ENCODE results near the gene FIP1L1.
"Not testable (repeated sequence)": the region's sequence is repeated elsewhere in the genome, so short reads cannot be mapped to it uniquely, and the experiment has no call there.

Gene FIP1L1

DNA sequence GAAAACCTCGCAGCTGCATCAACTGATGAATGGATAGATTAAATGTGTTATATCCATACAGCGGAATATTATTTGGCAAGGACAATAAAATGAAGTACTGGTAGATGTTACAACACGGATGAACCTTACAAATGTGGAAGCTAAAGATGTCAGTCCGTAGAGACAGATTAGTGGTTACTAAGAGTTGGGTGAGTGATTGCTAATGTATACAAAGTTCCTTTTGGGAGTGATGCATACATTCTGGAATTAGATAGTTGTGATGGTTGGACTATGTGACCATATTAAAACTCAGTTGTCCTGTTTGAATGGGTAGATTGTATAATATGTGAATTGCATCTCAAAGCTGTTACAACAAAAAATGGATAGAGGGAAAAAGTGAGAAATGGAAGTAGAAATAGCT is 2.8 kb downstream of the FIP1L1 start:
- DNase-seq: no peak

DNA sequence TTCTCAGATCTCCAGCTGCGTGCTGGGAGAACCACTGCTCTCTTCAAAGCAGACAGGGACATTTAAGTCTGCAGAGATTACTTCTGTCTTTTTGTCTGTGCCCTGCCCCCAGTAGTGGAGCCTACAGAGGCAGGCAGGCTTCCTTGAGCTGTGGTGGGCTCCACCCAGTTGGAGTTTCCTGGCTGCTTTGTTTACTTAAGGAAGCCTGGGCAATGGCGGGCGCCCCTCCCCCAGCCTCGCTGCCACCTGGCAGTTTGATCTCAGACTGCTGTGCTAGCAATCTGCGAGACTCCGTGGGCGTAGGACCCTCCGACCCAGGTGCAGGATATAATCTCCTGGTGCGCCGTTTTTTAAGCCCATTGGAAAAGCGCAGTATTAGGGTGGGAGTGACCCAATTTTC is 32.0 kb downstream of the FIP1L1 start:
- not testable (repeated sequence) for DNase-seq

DNA sequence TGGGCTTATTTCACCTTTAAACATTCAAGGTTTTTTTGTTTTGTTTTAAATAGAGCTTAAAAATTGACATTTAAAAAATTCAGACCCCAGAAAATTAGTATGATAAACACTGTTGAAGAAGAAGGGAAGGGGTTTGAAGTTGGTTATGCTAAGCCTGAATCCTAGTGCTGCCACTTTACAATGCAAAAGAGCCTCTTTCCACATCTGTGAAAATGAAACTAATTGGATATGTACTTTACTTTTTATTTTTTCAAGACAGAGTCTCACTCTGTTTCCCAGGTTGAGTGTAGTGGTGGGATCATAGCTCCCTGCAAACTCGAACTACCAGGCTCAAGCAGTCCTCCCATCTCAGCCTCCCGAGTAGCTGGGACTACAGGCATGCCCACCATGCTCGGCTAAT is 41.8 kb downstream of the FIP1L1 start:
- DNase-seq: no peak

DNA sequence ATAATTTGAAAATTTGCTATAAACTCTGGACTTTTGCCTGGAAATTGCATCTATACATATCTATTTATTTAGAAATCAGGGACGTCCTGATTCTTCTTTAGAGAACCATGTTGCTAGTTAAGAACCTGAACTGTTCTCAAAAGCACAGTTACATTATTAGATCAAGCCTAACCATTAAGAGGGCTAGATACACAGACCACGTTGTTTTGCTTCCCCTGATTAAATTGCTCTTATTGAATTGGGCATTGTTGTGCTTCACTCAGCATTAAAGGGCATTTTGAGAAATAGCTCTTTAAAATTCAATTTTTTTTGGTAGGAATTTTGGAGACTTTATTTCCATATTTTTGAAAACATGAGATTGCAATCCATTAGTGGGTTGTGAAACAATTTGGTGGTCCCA is 44.4 kb downstream of the FIP1L1 start:
- no peak for DNase-seq

DNA sequence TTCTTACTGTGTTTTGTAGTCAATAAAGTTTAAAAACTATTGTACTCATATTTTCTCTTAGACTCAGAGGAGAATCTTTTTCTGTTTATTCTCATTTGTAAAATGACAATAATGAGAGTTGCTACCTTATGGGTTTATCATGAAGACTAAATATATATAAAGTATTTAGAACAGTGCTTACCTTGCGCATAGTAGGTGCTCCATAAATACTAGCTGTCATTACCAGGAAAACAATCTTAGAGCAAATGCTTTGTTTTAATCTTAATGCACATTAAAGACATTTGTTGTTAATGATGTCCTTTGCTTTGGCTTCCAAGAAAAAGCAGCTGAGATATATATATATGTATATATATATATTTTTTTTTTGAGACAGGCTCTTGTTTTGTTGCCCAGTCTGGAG is 44.9 kb downstream of the FIP1L1 start:
- DNase-seq: no peak

DNA sequence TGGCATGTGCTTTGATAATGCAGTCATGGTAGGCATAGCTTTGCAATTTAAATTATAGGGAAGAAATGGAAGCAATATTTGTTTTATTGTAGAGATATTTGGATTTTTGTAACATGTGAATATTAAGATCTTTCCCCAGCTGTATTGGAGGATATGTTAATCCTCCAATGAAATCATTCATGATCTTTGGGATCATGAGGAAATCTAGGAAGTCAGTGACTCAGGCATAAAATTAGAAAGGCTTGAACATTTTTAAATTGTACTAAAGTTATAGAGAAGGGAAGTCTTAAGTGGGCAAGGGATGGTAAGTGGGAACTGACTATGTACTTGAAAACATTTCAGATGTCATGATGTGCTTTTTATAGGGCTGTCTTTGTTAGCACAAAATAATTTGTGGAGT is 46.8 kb downstream of the FIP1L1 start:
- DNase-seq: no peak

DNA sequence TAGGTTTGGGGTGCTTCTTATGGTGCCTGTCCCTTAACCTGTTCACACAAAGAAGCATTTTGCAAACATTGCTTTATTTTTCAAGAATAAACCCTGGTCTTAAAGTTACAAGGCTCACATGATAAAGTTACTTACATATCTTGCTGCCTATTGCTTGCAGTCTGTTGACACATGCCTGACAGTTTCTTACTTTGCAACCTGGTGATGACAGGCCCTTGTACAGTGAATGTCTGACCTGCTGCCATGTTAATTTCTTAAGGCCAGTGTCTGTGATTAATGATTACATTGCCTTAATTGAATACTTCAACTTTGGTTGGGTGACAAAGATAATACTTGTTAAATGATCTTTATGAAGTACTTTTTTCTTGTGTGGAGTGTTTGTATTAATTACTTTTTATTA is 49.9 kb downstream of the FIP1L1 start:
- DNase-seq: no peak

DNA sequence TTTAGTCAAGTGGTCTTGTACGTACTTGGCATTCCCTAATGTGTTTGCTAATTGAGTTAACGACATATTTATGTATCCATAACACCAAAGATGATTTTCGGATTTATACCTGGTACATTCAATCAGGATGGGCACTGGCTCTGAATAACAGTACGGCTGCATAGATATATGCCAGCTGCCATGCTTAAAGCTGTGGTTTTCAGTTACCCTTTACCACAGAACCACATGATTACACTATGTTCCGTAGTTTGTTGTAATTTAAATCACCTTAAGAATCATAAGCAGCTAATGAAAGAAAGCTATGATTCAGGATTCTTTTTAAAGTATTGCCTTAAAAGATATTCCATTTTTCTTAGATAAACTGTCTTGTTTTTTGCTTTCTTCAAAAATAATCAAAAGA is 53.6 kb downstream of the FIP1L1 start:
- DNase-seq: no peak

DNA sequence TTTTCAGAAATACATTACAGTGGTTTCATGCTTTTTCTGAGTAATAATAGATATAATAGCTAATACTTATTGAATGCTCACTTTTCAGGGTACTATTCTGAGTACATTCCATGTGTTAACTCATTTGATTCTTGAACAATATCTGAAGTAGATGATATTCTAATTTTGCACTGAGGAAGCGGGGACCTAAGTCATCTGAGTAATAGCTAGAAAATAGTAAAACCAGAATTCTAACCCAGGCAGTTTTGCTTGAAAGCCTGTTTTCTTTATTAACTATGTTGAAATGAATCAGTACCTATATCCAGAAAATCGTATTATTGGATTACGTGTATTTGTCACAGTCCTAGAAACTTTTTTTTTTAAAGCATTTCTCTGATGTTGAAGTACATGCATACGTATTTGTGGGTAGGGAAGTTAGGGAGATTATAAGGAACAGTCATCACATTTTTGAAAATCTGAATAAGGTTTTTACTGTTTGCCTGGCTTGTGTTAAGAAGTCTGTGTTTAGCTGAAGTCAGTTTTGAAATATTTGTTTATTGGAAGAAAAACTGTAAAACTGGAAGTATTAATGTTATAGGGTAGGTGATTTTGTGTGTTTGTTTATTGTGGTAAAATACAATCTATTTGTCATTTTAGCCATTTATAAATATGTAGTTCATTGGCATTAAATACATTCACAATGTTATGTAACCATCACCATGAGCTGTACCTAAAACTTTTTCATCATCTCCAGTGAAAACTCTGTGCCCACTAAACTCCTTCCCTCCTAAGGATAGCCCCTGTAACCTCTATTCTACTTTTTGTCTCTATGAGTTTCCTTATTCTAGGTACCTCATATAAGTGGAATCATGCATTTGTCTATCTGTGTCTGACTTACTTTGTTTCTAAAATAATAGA is 55.3 kb downstream of the FIP1L1 start:
- no peak for DNase-seq

DNA sequence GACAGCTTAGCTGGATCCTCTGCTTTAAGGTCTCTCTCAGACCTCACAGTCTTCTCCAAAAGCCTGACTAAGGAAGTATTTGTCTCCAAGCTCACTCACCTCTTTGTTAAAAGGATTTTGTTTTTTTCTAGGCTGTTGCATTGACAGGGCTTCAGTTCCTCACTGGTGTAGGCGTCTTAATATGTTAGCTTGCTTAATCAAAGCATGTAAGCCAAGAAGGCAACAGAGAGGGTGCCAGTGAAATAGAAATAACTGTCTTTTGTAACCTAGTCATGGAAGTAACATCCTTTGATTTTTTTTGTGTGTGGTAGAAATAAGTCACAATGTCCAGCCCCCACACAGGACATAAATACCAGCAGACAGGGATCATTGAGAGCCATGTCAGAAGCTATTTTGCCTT is 58.8 kb downstream of the FIP1L1 start:
- DNase-seq: no peak

DNA sequence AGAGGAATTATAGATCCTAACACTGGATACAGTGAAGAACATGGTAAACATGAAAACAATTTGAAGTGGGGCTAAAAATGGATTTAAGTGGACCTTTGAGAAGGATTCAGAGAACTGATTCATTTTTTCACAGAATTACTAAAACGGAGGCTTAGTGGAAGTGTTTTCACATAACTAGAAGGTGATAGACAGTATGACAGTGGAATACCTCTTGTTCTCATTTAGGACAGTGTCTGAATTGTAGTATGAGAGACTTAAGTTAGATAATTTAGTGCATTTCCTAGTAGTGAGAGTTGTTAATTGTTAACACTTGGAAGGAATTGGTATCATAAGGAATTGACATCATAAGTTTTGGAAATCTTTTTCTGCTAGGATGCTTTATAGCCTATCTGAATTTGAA is 64.1 kb downstream of the FIP1L1 start:
- no peak for DNase-seq

DNA sequence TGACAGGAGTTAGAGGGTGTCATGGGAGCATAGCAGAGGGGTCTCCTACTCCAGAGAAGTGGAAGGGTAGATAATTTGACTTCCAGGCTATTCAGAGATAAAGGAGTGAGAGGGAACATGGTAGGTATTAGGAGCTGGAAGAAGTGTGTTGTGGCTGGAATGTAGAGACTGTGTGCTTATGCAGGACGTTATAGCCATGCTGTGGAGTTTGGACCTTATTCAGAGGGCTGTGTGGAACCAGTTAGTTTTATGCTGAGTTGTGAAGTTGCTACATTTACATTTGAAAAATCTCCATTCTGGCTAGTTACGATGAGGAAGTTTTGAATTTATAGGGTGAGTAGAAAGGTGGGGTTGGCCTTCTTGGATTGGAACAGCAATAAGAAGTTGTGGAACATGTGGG is 67.5 kb downstream of the FIP1L1 start:
- DNase-seq: no peak

DNA sequence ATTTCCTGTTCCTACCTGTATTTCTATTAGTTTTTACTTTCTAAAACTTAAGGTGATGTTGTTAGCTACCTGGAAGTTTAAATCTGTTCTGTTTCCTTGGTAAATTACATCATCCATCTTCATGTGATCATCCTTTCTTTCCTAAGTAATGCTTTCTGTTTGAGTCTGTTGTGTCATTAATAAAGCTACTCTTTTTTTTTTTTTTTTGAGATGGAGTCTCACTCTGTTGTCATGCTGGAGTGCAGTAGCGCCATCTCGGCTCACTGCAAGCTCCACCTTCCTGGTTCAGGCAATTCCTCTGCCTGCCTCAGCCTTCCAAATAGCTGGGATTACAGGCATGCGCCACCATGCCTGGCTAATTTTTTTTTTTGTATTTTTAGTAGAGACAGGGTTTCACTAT is 73.3 kb downstream of the FIP1L1 start:
- no peak for DNase-seq

DNA sequence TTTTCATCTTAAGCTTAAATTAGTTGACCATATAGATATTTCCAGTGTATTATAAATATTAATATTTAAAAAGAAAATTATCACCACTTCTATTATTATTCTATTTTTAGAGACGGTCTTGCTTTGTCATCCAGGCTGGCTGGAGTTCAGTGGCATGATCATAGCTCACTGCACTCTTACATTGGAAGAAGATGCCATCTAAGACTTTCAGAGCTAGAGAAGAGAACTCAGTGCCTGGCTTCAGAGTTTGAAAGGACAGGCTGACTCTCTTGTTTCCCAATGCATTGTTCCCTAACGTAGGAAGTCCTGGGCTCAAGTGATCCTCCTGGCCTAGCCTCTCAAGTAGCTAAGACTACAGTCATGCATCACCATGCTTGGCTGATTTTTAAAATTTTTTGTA is 75.9 kb downstream of the FIP1L1 start:
- no peak for DNase-seq

DNA sequence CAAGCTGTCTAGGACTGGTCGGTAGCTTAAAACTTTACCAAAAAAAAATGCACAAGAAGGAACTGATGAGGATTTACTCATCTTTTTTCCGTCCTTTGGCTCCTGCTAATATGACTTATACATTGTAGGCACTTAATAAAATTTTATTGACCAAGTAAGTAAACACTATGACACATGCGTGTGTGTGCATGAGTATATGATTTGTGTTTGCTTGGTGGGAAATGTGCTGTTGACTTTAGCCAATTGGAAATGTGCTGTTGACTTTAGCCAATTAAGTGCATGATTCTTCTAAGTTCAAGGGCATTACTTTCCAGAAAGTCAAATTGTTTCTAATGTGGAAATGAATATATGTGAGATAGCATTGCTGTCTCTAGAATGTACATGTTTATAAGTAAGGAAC is 78.3 kb downstream of the FIP1L1 start:
- no peak for DNase-seq

DNA sequence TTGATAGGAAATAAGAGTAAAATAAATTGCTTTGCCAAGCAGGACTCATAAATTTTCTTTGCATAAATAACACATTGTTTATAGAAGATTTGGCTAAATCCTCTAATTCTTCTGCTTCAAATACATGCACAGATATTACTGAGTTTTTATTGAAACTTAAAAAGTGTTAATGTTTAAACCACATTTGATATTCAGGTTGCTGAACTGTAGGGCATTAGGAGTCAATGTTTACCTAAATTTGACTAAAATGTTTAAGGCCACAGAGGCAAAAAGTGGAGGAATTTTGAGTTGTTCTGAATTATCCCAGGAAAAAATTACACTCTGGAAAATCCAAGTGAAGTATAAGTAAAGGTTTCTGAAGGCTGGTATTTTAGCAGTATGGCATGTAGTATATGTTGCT is 78.7 kb downstream of the FIP1L1 start:
- DNase-seq: no peak

DNA sequence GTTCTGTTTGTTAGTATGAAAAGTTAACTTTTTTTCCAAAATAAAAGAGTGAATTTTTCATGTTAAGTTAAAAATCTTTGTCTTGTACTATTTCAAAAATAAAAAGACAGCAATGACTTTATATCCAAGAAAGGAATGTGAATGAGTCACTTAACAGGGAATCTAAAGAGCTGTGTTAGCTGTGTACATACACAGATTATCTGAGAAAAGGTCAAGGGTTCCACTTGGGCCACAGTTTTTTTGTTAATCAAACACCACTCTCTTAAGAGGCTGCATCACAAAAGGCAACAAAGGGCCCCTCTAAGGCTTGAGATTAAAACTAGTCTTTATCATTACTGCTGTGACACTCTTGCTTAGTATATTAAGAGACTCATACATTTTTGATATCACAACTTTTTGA is 82.1 kb downstream of the FIP1L1 start:
- no peak for DNase-seq

DNA sequence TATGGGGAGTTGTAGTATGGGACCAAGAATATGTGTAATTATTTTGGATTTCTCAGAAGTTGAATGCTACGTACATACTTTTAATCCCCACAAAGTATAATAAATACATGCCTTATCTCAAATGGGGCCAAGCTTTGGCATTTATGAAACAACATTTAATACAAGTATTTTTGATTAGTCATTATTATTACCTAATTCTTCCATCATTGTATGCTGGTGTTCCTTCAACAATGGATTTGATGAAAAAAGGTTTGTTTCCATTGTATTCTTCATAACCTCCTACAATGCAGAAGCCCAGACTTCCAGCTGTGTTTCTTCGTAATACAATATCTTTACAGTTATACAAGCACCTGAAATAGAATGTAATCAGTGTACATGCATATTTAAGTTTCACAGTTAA is 83.8 kb downstream of the FIP1L1 start:
- no peak for DNase-seq

DNA sequence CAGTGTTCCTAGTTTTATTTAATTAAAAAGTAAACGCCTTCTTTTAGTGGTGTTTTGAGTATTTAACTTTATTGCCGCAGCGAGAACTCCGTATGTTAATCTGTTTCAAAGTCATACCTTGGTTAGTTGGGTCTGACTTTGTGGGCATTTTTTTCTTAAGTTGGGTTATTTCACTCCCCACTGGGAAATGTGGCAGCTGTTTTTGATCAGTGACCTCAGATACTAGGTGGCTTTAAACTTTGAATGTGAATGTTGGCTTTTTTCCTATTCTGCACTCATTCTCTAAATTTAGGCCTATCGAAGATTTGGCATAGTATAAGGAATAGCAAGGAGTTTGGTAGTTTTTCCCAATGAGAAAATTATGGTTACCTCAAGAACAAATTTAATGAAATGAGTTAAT is 85.9 kb downstream of the FIP1L1 start:
- no peak for DNase-seq

DNA sequence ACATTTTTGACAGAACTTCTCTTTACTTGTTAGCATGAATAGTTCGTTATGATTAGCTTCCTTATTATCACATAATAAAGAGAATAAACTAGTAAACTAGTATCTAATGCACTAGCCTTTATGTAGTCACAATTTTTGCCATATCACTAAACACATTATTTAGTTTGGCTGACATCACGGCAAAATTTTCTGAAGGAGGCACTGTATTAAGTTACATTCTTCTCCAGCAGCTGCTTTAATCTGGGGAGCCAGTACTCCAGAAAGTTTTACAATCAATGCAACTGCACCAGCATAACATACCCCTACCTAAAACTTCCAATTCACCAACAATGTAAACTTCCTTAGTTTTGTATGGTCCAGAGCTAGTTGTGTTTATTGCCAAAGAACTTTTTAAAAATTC is 87.8 kb downstream of the FIP1L1 start:
- no peak for DNase-seq

DNA sequence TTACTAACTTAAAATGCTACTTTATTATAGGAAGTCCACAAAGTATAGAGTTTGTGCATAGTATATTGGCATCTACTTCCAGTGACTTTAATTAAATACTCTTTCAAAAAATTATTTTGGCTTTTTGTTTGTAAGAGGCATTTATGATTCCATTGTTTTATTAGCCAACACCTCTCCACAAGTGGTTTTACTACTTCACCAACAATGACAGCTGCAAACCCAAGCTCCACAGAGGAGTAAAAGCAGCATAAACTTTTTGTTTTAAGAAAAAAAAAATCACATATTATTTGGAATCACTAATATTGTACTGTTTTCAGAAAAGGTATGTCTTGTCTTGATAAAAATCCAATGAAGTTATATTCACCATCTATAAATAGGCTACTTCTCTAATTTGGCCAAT is 88.5 kb downstream of the FIP1L1 start:
- DNase-seq: no peak

DNA sequence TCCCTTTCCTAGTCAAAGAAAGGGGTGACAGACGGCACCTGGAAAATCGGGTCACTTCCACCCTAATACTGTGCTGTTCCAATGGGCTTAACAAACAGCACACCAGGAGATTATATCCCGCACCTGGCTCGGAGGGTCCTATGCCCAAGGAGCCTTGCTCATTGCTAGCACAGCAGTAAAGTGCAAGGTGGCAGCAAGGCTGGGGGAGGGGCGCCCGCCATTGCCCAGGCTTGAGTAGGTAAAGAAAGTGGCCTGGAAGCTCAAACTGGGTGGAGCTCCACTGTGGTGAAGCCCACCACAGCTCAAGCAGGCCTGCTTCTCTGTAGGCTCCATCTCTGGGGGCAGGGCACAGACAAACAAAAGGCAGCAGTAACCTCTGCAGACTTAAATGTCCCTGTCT is 89.1 kb downstream of the FIP1L1 start:
- DNase-seq: not testable (repeated sequence)

DNA sequence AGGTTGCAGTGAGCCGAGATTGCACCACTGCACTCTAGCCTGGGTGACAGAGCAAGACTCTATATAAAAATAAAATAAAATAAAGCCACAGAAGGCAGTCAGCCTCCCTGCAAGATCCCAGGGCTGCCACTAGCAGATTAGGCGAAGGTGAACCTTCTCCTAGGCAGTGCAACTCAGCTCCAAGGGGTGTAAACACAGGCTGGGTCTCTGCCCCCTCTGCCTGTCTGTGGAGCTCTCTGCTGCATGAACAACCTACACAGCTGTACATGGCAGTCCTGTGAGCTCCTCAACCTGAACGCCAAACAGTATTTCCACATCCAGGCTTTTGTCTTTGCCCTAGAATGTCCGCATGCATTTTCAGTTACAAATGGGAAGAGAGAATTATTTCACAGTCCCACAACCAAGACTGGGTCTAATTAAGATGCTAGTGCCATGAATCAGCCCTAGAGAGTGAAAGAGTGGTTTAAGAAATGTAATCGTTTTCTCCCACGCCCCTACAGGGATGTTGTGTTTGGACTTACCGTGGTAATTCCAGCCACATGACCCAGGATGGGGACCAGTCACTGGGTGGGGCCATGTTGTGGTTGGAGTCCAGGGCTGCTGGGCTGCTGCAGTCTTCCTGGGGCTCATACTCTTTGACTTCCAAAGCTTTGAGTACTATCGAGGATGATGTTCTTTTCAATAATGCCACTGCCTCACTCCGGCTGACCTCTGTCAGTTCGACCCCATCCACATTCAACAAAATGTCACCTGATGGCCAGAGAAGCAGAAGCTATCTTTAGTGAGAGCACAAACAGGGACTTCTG is 99.0 kb downstream of the FIP1L1 start:
- DNase-seq: no peak

DNA sequence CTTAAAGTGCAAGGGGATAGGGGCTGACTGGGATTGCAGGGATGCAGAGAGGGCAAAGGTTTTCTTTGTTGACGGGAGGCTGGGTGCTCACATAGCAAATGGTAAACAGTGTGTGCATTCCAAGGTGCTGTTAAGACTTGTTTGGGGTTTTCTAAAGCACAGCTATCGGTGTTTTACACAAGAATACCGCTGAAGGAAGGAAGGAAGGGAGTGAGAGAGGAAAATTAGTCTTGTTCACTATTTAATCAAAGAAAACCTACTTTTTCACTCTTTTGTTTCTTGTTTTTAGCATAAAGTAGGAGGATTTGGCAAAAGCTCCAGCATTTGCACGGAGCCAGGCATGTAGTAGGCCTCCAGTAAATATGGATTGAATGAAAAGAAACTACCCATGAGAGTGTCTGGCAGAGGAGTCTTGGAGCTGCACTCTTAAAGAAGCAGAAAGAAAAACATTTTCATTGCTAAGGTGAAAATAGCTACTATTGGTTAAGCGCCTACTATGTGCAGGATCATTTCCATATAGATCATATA is 99.7 kb downstream of the FIP1L1 start:
- no peak for DNase-seq

All from NCI-H524 treated with DMSO at 0.1 percent for 48 hours (cell line).